Measurements from ENCODE around the gene PRKG2.

Gene PRKG2

GRCh38 chr4:81166458-81167160, 48.4 kb downstream of the PRKG2 start:
- H3F3A ChIP-seq (ENCODE audit: low read depth): no peaks in the 10 kb centered on the region
- H3K4me2 ChIP-seq (ENCODE audit: low read depth, low read length, poor library complexity, severe bottlenecking): no peak overlapping the region
- H4K20me1 ChIP-seq (ENCODE audit: insufficient read depth, low read length, poor library complexity, severe bottlenecking): no peaks in the 10 kb centered on the region
- no peaks in the 10 kb centered on the region for H3K9me3 ChIP-seq (ENCODE audit: insufficient read depth, low read depth, low read length)
- H3K4me1 ChIP-seq (ENCODE audit: insufficient read depth, low read length, poor library complexity, severe bottlenecking): peaks cover 14% of the 10 kb centered on the region
- H3K4me3 ChIP-seq (ENCODE audit: low read length, poor library complexity, severe bottlenecking): no peak overlapping the region
- no peaks in the 10 kb centered on the region for H3K27me3 ChIP-seq (ENCODE audit: insufficient read depth, low read length, poor library complexity, severe bottlenecking)
- H3K79me2 ChIP-seq (ENCODE audit: insufficient read depth, low read length): no peaks in the 10 kb centered on the region
- TF ChIP-seq CTCF (conservative IDR thresholded peaks at IDR 0.05; ENCODE audit: low read length) (no peak), EZH2phosphoT487 (IDR thresholded peaks at IDR 0.05; ENCODE audit: borderline replicate concordance) (no peak)
- H2AFZ ChIP-seq (ENCODE audit: low read length): no peak overlapping the region
- no peaks in the 10 kb centered on the region for H3K36me3 ChIP-seq (ENCODE audit: insufficient read depth, low read length)
- 0 out of 2 replicates have a peak, but pooled peaks cover 3% of the 10 kb centered on the region for H3K9me2 ChIP-seq (replicated peaks; ENCODE audit: low read depth, low read length)
- H3K9ac ChIP-seq (ENCODE audit: low read depth, low read length, poor library complexity, severe bottlenecking): no peak overlapping the region

- Histone ChIP-seq H3K9me2 (replicated peaks; ENCODE audit: low read depth, low read length) (0 out of 2 replicates have a peak, but pooled peaks cover 3% of the 10 kb centered on the region), H3K79me2 (ENCODE audit: insufficient read depth, low read length) (no peaks in the 10 kb centered on the region), H2AFZ (ENCODE audit: low read length) (no peak overlapping the region), H3F3A (ENCODE audit: low read depth) (no peaks in the 10 kb centered on the region), H3K4me3 (ENCODE audit: low read length, poor library complexity, severe bottlenecking) (no peak overlapping the region), H3K9me3 (ENCODE audit: insufficient read depth, low read depth, low read length) (no peaks in the 10 kb centered on the region), H3K4me2 (ENCODE audit: low read depth, low read length, poor library complexity, severe bottlenecking) (no peak overlapping the region), H3K27me3 (ENCODE audit: insufficient read depth, low read length, poor library complexity, severe bottlenecking) (no peaks in the 10 kb centered on the region), H3K4me1 (ENCODE audit: insufficient read depth, low read length, poor library complexity, severe bottlenecking) (peaks cover 14% of the 10 kb centered on the region), H4K20me1 (ENCODE audit: insufficient read depth, low read length, poor library complexity, severe bottlenecking) (no peaks in the 10 kb centered on the region), H3K36me3 (ENCODE audit: insufficient read depth, low read length) (no peaks in the 10 kb centered on the region), H3K9ac (ENCODE audit: low read depth, low read length, poor library complexity, severe bottlenecking) (no peak overlapping the region)
- no peak for TF ChIP-seq CTCF (conservative IDR thresholded peaks at IDR 0.05; ENCODE audit: low read length)
- no peak for TF ChIP-seq EZH2phosphoT487 (IDR thresholded peaks at IDR 0.05; ENCODE audit: borderline replicate concordance)
Observed at GRCh38 chr4:81165861-81166430, 49.1 kb downstream of the PRKG2 start.

GRCh38 chr4:81164623-81165416, 50.2 kb downstream of the PRKG2 start:
- Histone ChIP-seq H3K4me3 (ENCODE audit: low read length, poor library complexity, severe bottlenecking) (no peak overlapping the region), H3K9ac (ENCODE audit: low read depth, low read length, poor library complexity, severe bottlenecking) (no peak overlapping the region), H3K4me1 (ENCODE audit: insufficient read depth, low read length, poor library complexity, severe bottlenecking) (peaks cover 14% of the 10 kb centered on the region), H3K9me2 (replicated peaks; ENCODE audit: low read depth, low read length) (0 out of 2 replicates have a peak, but pooled peaks cover 3% of the 10 kb centered on the region), H4K20me1 (ENCODE audit: insufficient read depth, low read length, poor library complexity, severe bottlenecking) (no peaks in the 10 kb centered on the region), H3F3A (ENCODE audit: low read depth) (no peaks in the 10 kb centered on the region), H3K79me2 (ENCODE audit: insufficient read depth, low read length) (no peaks in the 10 kb centered on the region), H2AFZ (ENCODE audit: low read length) (no peak overlapping the region), H3K36me3 (ENCODE audit: insufficient read depth, low read length) (no peaks in the 10 kb centered on the region), H3K27me3 (ENCODE audit: insufficient read depth, low read length, poor library complexity, severe bottlenecking) (no peaks in the 10 kb centered on the region), H3K9me3 (ENCODE audit: insufficient read depth, low read depth, low read length) (no peaks in the 10 kb centered on the region), H3K4me2 (ENCODE audit: low read depth, low read length, poor library complexity, severe bottlenecking) (no peak overlapping the region)
- TF ChIP-seq CTCF (conservative IDR thresholded peaks at IDR 0.05; ENCODE audit: low read length): no peak
- TF ChIP-seq EZH2phosphoT487 (IDR thresholded peaks at IDR 0.05; ENCODE audit: borderline replicate concordance): no peak

Data from Loucy (cell line).